ENCODE results near the gene FANCC.
A peak's percentile ranks its signal among the peaks of the same experiment; 100 is the strongest.

FANCC gene

DNA sequence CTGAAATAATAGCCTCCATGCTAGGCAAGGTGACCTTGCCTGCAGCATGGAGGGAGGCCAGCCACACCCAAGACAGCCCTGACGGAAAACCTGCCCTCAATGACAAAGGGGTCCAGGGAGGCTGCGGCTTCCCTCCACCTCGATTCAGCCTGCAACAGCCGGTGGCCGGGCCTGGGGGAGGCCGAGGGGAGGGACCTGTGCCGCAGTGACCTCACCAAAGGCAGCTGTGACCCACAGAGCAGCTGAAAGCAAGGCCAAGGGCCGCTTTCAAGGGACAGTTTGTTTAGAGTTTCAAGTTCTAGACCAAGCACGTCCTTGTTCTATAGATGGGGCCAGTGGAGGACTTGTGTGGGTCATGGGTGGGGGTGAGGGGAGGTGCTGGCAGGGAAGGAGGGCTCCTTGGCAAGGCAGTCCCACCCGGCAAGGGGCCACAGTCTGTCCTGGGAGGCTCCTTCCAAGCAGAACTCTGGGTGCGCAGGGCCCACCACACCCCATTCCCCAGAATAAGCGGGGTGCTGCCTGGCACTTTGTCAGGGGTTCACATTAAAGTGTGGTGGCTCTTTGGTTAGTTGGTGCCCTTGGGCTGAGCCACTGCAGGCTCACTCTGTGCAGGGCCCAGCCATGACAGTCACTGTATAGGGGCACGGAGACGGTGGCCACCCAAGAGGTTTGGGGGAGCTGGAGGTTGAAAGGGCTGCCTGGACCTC, 226.5 kb downstream of the FANCC start:
- no peak overlapping the region for H3K4me3 ChIP-seq (ENCODE audit: control insufficient read depth, low read depth, low read length)
- DNase-seq (ENCODE audit: low read depth): no peak
- TF ChIP-seq, protein P1, sequence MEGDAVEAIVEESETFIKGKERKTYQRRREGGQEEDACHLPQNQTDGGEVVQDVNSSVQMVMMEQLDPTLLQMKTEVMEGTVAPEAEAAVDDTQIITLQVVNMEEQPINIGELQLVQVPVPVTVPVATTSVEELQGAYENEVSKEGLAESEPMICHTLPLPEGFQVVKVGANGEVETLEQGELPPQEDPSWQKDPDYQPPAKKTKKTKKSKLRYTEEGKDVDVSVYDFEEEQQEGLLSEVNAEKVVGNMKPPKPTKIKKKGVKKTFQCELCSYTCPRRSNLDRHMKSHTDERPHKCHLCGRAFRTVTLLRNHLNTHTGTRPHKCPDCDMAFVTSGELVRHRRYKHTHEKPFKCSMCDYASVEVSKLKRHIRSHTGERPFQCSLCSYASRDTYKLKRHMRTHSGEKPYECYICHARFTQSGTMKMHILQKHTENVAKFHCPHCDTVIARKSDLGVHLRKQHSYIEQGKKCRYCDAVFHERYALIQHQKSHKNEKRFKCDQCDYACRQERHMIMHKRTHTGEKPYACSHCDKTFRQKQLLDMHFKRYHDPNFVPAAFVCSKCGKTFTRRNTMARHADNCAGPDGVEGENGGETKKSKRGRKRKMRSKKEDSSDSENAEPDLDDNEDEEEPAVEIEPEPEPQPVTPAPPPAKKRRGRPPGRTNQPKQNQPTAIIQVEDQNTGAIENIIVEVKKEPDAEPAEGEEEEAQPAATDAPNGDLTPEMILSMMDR (IDR thresholded peaks at IDR 0.05; ENCODE audit: control insufficient read depth, insufficient read depth, low read depth, low read length, missing control alignments): no peak

DNA sequence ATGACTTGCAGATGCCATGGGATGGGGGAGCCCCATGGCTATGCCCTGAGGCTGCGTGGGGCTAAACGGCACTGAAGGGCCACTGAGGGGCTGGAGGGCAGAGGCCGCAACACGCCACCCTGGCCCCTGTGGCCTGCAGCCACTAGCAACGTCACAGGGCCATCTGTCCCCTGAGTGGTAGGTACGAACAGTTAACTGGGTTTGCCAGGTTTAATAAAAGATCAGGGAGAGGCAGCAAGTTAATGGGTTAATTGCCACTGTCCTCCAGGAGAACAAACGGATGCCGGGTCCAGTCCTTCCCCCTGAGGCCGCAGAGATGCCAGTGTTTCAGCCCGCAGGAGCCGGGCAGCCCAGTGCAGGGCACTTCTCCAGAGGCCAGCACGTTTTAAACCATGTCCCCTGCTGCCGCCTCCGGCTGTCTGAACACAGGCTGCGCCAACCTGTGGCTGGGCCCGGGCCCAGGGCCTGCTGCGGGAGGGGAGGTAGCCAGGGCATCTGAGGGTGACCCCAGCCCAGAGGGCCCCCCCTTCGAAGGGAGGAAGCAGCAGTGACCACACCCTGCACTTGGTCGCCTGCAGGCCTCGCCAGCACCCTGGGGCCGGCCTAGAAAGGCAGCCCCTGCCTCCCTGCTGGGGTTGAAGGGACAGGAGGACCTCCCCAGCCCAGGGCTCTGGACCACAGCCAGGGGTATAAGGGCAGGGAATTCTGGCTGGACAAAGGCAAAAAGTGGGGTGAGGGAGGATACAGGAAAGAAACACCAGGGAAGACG, 227.3 kb downstream of the FANCC start:
- TF ChIP-seq, protein P1 (IDR thresholded peaks at IDR 0.05; ENCODE audit: control insufficient read depth, insufficient read depth, low read depth, low read length, missing control alignments): no peak
- DNase-seq (ENCODE audit: low read depth): no peak
- no peak overlapping the region for H3K4me3 ChIP-seq (ENCODE audit: control insufficient read depth, low read depth, low read length)

DNA sequence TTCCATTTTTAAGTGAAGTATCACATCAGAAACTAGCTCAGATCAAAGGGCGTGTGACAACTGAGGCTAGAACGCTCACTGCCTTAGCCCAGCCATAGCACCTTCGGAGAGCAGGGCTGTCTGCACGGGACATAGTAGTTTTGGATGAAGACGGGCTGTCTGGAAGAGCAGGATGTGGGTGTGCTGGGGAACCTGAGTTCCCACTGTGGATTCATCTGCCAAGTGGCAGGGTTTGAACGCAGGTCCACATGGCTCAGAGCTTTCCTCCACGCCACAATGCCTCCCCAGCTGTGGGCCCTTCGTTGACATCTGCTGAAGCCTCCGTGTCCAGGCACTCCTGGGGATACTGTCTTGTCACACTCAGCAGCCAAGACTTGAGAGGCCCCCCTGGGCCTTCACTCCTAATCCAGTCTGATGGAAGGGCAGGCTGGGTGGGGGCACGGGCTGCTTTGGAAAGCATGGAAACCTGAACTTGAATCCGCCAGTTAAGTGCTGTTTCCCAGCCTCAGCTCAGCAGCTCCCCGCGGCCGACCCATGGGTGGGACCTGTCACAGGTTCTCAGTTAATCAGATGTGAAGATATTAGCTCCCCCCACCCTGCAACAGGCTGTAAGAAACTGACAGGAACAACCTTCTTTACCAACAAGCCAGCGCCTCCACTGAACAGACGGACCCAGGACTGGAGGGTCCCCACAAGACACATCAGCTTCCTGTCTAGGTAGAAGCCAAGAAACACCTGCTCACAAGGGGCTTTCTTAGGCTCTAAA, 228.1 kb downstream of the FANCC start:
- TF ChIP-seq, protein P1 (IDR thresholded peaks at IDR 0.05; ENCODE audit: control insufficient read depth, insufficient read depth, low read depth, low read length, missing control alignments): no peak
- DNase-seq (ENCODE audit: low read depth): no peak
- H3K4me3 ChIP-seq (ENCODE audit: control insufficient read depth, low read depth, low read length): no peak overlapping the region

DNA sequence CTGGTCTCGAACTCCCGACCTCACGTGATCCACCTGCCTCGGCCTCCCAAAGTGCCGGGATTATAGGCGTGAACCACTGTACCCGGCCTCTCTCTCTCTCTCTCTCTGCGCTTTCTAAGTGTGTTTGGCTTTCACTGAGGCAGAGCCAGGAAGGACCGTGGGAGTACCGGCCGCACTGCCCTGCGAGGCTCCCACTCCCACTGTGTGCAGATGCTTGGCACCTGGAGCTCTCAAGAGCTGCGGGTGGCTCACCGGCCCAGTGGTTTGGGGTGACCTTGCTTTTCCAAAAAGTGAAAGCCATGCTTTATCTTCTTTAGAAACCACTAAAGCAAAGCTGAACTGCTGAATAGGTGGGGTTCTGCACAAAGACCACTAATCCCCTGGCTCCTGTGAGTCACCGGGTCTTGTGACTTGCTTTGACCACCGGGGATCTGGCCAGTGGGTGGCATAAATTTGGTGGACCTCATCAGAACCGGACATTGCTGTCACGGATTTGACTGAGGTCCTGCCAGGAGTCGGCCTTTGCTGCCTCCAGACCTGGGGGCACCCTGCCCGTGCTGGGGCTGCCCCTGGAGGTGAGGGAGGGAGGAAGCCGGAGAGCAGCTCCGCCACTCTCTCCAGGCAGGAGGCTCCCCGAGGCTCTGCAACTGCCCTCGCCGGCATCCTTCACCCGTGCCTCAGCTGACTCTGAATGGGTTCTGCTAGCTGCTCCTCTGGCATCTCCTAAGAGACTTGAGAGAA, 228.9 kb downstream of the FANCC start:
- H3K4me3 ChIP-seq (ENCODE audit: control insufficient read depth, low read depth, low read length): no peak overlapping the region
- no peak for DNase-seq (ENCODE audit: low read depth)
- TF ChIP-seq, protein P1 (IDR thresholded peaks at IDR 0.05; ENCODE audit: control insufficient read depth, insufficient read depth, low read depth, low read length, missing control alignments): no peak

DNA sequence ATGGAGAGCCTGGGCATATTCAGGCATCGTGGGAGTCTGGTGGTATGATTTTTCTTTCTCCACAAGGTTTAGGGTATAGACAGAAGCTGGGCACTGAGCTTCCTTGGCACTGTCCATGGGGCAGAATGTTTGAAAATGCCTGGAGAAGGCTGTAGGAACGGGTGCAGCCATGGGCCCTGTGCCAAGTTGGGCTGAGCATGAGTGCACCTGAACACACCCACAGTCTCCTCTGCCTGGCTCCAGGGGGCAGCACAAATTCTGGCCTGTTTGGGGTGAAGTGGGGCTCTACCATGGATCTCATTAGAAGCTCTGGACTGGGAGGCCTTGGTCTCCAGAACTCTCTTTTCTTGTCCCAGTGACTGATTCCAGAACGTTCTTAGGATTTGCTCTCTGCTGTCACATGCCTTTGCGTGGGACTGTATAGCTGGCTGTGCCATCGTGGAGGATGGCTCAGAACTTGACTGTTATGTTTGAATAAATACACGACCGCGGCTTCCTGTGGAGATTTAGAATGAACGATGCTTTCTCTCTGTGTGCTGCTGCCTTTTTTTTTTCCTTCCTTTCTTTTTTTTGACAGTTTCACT, 229.8 kb downstream of the FANCC start:
- no peak for DNase-seq (ENCODE audit: low read depth)
- TF ChIP-seq, protein P1 (IDR thresholded peaks at IDR 0.05; ENCODE audit: control insufficient read depth, insufficient read depth, low read depth, low read length, missing control alignments): peak; percentile 30
- H3K4me3 ChIP-seq (ENCODE audit: control insufficient read depth, low read depth, low read length): no peak overlapping the region

DNA sequence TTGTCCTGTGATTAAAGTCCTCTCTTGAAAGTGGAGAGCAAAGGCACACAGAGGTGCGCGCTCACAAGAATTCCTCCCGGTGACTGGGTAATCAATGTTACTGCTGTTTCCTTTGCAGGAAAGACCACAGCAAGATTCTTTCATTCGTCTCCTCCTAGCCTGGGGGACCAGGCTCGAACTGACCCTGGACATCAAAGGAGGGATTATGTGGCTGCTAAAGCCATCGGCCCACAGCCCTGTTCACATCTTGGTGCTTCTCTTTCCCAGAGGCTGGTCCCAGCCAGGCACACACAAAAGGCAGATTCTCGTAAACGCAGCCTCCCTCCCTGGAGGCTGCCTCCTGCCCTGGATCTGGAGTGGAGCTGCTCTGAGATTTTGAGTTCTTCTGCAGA, 230.9 kb downstream of the FANCC start:
- DNase-seq (ENCODE audit: low read depth): no peak
- no peak overlapping the region for H3K4me3 ChIP-seq (ENCODE audit: control insufficient read depth, low read depth, low read length)
- TF ChIP-seq, protein P1 (IDR thresholded peaks at IDR 0.05; ENCODE audit: control insufficient read depth, insufficient read depth, low read depth, low read length, missing control alignments): no peak
